Astrocyte of the cerebellum (primary cell): ENCODE measurements around the gene RAB2B.
A peak's percentile ranks its signal among the peaks of the same experiment; 100 is the strongest.

Experiments used
- DNase-seq: peaks from one replicate; pipeline ENCODE4 v3.0.0-alpha.2; 2011; ENCODE audit warnings: low read depth
- H3K4me3 ChIP-seq: 2 replicates; pipeline ENCODE4 v1.5.1; 2011; ENCODE audit warnings: mild to moderate bottlenecking, low read depth, low read length, moderate library complexity
- in situ Hi-C: cut with HindIII; loops from 2 replicates; pipeline ENCODE4 v1.10.0; 2017; ENCODE audit warnings: low sequenced_read_pairs
- TF ChIP-seq, protein P1 (sequence below): IDR thresholded peaks from 2 replicates; pipeline ENCODE4 v1.5.1; 2012; ENCODE audit warnings: low read length, low read depth, moderate library complexity, mild to moderate bottlenecking; ENCODE audit errors: missing control alignments

RAB2B gene

DNA sequence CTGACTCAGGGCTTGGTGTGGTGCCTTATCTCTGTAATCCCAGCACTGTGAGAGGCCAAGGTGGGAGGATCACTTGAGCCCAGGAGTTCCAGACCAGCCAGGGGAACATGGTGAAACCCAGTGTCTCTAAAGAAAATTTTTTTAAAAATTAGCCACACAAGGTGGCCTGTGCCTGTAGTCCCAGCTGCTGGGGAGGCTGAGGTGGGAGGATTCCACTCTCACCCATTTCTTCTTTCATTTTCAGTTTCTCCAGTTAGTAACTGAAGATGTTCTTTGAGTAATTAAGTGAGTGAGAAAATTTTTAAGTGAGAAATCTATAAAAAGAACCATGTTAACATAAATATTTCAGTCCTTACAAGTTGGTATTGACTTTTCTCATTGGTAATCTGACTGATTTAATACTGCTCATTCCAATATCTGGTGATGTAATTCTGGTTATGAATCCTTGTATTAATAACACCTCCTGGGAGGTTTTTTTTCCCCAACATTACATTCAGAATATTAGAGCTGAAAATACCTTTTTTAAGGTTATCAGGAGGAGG is 28.3 kb upstream of the RAB2B start:
- no peak for DNase-seq
- in situ Hi-C loops = no loop called here
- H3K4me3 ChIP-seq = no peak overlapping the region
- TF ChIP-seq, protein P1, sequence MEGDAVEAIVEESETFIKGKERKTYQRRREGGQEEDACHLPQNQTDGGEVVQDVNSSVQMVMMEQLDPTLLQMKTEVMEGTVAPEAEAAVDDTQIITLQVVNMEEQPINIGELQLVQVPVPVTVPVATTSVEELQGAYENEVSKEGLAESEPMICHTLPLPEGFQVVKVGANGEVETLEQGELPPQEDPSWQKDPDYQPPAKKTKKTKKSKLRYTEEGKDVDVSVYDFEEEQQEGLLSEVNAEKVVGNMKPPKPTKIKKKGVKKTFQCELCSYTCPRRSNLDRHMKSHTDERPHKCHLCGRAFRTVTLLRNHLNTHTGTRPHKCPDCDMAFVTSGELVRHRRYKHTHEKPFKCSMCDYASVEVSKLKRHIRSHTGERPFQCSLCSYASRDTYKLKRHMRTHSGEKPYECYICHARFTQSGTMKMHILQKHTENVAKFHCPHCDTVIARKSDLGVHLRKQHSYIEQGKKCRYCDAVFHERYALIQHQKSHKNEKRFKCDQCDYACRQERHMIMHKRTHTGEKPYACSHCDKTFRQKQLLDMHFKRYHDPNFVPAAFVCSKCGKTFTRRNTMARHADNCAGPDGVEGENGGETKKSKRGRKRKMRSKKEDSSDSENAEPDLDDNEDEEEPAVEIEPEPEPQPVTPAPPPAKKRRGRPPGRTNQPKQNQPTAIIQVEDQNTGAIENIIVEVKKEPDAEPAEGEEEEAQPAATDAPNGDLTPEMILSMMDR = no peak

DNA sequence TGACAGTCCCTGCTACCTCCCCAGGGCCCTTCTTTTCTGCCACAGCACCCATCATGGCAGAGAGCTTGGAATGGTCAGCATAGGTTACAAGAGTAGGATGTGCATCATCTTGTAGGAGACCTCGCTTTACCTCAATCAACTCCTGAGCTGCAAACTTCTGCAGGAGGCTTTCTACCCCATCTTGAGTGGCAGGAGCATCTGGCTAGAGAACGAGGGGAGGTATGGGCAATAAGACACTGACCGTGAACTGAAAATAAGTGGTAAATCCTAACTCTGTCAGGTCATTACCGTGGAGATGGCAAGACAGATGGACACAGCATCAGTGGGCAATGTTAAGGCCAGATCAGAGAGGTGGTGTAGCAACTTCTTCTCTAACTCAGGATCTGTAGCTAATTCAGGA is 26.6 kb upstream of the RAB2B start:
- no peak overlapping the region for H3K4me3 ChIP-seq
- in situ Hi-C loops = no loop called here
- TF ChIP-seq, protein P1 = no peak
- no peak for DNase-seq

DNA sequence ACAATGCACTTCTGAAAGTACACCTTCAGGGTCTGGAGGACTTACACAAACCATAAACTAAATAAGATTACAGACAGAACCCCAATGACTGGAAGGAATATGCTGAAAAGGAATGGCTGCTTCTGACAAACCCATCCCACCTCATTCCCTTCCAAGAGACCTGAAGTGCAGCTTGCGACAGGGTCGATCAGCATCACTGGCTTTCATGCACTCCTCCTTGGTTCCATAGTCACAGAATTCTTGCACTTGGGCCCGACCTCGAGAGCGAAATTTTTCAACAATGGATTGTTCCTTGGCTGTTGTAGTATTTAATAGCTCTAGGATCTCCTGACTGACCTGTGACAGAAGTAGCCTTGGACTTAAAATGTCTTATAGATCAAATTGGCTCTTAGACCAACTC is 24.8 kb upstream of the RAB2B start:
- DNase-seq = no peak
- TF ChIP-seq, protein P1 = no peak
- in situ Hi-C loops = no loop called here
- H3K4me3 ChIP-seq = no peak overlapping the region

DNA sequence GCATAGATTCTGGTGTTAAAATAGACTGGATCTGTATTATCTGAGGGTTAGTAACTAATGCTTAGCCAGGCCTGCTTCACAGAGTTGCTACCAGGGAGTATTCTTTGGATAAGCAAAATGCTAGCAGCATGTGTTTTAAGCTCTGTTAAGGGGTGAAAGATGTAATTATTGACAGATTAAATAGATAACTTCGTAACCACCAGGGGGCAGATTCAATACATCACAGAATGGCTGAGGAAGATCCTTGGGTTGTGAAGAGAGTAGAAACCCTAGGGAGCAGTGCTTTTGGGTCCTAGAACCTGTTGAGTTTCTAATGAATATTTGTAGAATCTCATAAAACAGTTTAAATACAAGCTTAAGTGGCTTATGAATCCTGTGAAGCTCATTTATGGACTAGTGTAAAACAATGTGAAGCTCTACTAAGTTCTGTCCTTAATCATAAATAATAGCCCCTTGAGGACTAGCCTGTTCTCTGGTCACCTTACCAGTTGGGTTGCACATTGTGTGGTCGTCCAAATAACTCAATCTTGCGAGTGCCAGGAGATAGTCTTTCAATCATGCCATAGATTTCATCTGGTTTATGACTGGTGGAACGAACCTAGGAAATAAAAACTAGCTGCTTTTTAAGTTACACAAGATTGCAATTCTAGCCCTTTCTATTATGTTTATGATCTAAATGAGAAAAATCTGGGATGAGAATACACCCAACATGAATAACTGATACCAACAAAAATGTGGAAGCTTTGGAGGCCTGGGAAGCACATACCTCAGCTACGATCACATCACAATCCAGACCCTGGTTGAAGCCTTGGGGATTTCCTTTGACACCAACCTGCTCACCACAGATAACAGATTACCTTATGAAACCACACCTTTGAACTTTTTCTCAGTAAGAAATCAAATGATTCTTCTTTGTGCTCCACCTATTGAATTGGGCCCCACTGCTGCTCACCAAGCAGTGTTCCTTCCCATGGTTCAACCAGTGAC is 22.1 kb upstream of the RAB2B start:
- in situ Hi-C loops = no loop called here
- no peak overlapping the region for H3K4me3 ChIP-seq
- TF ChIP-seq, protein P1 = peak; percentile 50
- peak; percentile 33 for DNase-seq

DNA sequence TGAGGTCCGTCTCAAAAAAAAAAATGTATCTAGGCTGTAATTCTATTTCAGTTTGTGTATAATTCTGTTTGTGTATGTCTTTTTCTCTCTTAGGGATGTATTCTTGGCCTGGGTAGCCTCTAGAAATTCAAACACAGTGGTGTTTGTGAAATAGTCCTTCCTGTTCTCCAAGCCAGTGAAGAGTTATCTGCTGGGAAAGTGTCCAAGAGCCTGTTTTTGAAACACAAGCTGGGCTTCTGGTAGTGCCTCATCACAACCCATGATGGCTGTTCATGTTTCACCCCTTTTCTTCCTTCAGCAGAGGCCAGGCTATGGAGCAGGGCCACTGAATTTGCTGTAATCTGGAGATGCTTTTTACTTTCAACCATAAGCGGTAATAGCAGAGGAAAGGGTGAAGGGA is 19.7 kb upstream of the RAB2B start:
- in situ Hi-C loops = no loop called here
- no peak for DNase-seq
- TF ChIP-seq, protein P1 = no peak
- no peak overlapping the region for H3K4me3 ChIP-seq

DNA sequence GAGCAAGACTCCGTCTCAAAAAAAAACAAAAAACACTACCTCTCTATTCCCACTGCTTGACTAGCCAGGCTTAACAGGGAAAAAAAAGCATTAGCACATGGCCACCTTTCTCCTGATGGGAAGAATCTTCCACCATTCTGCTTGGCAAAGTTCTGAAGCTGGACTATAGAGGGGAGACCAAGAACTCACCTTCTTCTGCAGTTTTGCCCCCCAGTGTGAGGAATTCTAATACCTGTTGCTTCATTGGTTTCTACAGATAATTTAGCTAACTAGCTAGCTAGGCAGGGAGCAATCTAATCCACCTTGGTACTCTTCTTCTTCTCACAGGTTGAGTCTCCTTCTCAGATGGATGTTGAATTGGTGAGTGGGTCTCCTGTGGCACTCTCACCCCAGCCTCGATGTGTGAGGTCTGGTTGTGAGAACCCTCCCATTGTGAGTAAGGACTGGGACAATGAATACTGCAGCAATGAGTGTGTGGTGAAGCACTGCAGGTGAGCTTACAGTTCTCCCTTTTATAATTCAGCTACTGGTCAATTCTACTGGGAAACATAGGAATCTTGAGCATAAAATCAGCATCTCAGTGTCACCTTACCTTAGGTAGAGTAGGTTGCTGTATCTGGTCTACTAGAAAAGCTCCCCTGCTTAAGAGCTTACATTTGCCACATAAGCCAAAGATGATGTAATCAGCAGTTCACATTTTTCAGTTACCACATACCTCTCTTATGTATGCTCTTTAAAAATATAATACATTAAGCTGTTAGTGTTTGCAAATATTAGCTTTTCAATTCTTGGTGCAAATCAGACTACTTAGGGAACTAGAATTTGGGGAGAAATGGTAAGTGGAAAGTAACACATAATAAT is 18.4 kb upstream of the RAB2B start:
- no peak for DNase-seq
- in situ Hi-C loops = no loop called here
- TF ChIP-seq, protein P1 = no peak
- H3K4me3 ChIP-seq = no peak overlapping the region
